ENCODE measurements around the gene SYNE1. TPM values are rescaled to one million over a fixed set of nuclear protein-coding genes. Genes with fewer than 3 reads are reported as not detected.

SYNE1 gene
- total and polyA plus RNA-seq, 5 experiments from 2014 or later = 40.7 to 186 (median 69.5) TPM

GRCh38 chr6:152364866-152365265 is 272.3 kb downstream of the SYNE1 start:
- DNase-seq (no peak), ATAC-seq (no peak)
- H3K27me3 Mint-ChIP-seq = peaks cover 4 to 21% (median 13%) of the 10 kb centered on the region in 5 donors
- H3K4me3 Mint-ChIP-seq = no peak overlapping the region
- H3K9me3 Mint-ChIP-seq = no peaks in the 10 kb centered on the region
- POLR2A ChIA-PET = no interaction called here
- no peak overlapping the region for H3K27ac Mint-ChIP-seq
- H3K4me1 Mint-ChIP-seq = no peaks in the 10 kb centered on the region
- no peaks in the 10 kb centered on the region for H3K36me3 Mint-ChIP-seq

- Mint-ChIP-seq H3K4me1 (peaks cover 0 to 2% (median 0%) of the 10 kb centered on the region in 4 donors), H3K27me3 (peaks cover 0 to 7% (median 0%) of the 10 kb centered on the region in 5 donors), H3K9me3 (no peaks in the 10 kb centered on the region), H3K27ac (no peak overlapping the region), H3K36me3 (no peaks in the 10 kb centered on the region), H3K4me3 (no peak overlapping the region)
- no peak for ATAC-seq
- no peak for DNase-seq
- POLR2A ChIA-PET = no interaction called here
These were observed 277.1 kb downstream of the SYNE1 start for GRCh38 chr6:152360034-152360433.

GRCh38 chr6:152356662-152357061 is 280.5 kb downstream of the SYNE1 start:
- H3K27ac Mint-ChIP-seq = no peak overlapping the region
- no peaks in the 10 kb centered on the region for H3K27me3 Mint-ChIP-seq

GRCh38 chr6:152356016-152356415 is 281.1 kb downstream of the SYNE1 start:
- no peak for ATAC-seq
- peaks cover 0 to 2% (median 0%) of the 10 kb centered on the region in 4 donors for H3K4me1 Mint-ChIP-seq
- POLR2A ChIA-PET = no interaction called here
- H3K36me3 Mint-ChIP-seq = no peaks in the 10 kb centered on the region
- H3K4me3 Mint-ChIP-seq = no peak overlapping the region
- H3K9me3 Mint-ChIP-seq = no peaks in the 10 kb centered on the region
- no peak overlapping the region for H3K27ac Mint-ChIP-seq
- DNase-seq = no peak
- H3K27me3 Mint-ChIP-seq = no peaks in the 10 kb centered on the region

More at GRCh38 chr6:152356662-152357061, 280.5 kb downstream of the SYNE1 start:
- DNase-seq (peak in 5 of 10 donors; percentile 13 to 48 (median 26)), ATAC-seq (peak; percentile 63 to 67)
- no peaks in the 10 kb centered on the region for H3K36me3 Mint-ChIP-seq
- POLR2A ChIA-PET = interaction anchor here (0.7 kb wide), 1 partner anchor 32 kb away, joined by 3 read pairs; no protein-coding TSS in a partner anchor
- H3K9me3 Mint-ChIP-seq = no peaks in the 10 kb centered on the region
- H3K4me1 Mint-ChIP-seq = peaks cover 0 to 2% (median 0%) of the 10 kb centered on the region in 4 donors
- H3K4me3 Mint-ChIP-seq = no peak overlapping the region

- no peaks in the 10 kb centered on the region for H3K36me3 Mint-ChIP-seq
- POLR2A ChIA-PET = no interaction called here
- ATAC-seq = no peak
- H3K27ac Mint-ChIP-seq = no peak overlapping the region
- peaks cover 0 to 2% (median 0%) of the 10 kb centered on the region in 4 donors for H3K4me1 Mint-ChIP-seq
- no peaks in the 10 kb centered on the region for H3K27me3 Mint-ChIP-seq
- H3K4me3 Mint-ChIP-seq = no peak overlapping the region
- no peak for DNase-seq
- no peaks in the 10 kb centered on the region for H3K9me3 Mint-ChIP-seq
These were observed 282.0 kb downstream of the SYNE1 start for GRCh38 chr6:152355166-152355565.

- H3K36me3 Mint-ChIP-seq = no peaks in the 10 kb centered on the region
- POLR2A ChIA-PET = no interaction called here
- DNase-seq (no peak), ATAC-seq (no peak)
- H3K27ac Mint-ChIP-seq = no peak overlapping the region
- H3K4me3 Mint-ChIP-seq = no peak overlapping the region
- H3K27me3 Mint-ChIP-seq = no peaks in the 10 kb centered on the region
- no peaks in the 10 kb centered on the region for H3K9me3 Mint-ChIP-seq
- peaks cover 0 to 2% (median 0%) of the 10 kb centered on the region in 4 donors for H3K4me1 Mint-ChIP-seq
These were observed 283.7 kb downstream of the SYNE1 start for GRCh38 chr6:152353440-152353839.

- no peak overlapping the region for H3K4me3 Mint-ChIP-seq
- no peaks in the 10 kb centered on the region for H3K27me3 Mint-ChIP-seq
- POLR2A ChIA-PET = no interaction called here
- no peaks in the 10 kb centered on the region for H3K9me3 Mint-ChIP-seq
- DNase-seq (no peak), ATAC-seq (no peak)
- H3K27ac Mint-ChIP-seq = no peak overlapping the region
- H3K4me1 Mint-ChIP-seq = peaks cover 0 to 2% (median 0%) of the 10 kb centered on the region in 4 donors
- H3K36me3 Mint-ChIP-seq = no peaks in the 10 kb centered on the region
These were observed 285.4 kb downstream of the SYNE1 start for GRCh38 chr6:152351742-152352141.

- DNase-seq = no peak
- H3K27ac Mint-ChIP-seq = no peak overlapping the region
- no peak for ATAC-seq
- H3K27me3 Mint-ChIP-seq = no peaks in the 10 kb centered on the region
- no peaks in the 10 kb centered on the region for H3K4me1 Mint-ChIP-seq
- POLR2A ChIA-PET = no interaction called here
- H3K9me3 Mint-ChIP-seq = no peaks in the 10 kb centered on the region
- no peaks in the 10 kb centered on the region for H3K36me3 Mint-ChIP-seq
- no peak overlapping the region for H3K4me3 Mint-ChIP-seq
These were observed 286.1 kb downstream of the SYNE1 start for GRCh38 chr6:152351110-152351509.

GRCh38 chr6:152348116-152348515 is 289.0 kb downstream of the SYNE1 start:
- DNase-seq = no peak
- POLR2A ChIA-PET = interaction anchor here (0.7 kb wide), 1 partner anchor 896 kb away, joined by 4 read pairs; the partner anchor contains the start of gene RMND1
- H3K36me3 Mint-ChIP-seq = no peaks in the 10 kb centered on the region
- H3K4me3 Mint-ChIP-seq = no peak overlapping the region
- no peak for ATAC-seq
- no peaks in the 10 kb centered on the region for H3K9me3 Mint-ChIP-seq
- no peaks in the 10 kb centered on the region for H3K4me1 Mint-ChIP-seq
- no peak overlapping the region for H3K27ac Mint-ChIP-seq
- no peaks in the 10 kb centered on the region for H3K27me3 Mint-ChIP-seq

- POLR2A ChIA-PET = no interaction called here
- no peak for ATAC-seq
- peaks cover 0 to under 1% (median 0%) of the 10 kb centered on the region in 4 donors for H3K4me1 Mint-ChIP-seq
- no peak for DNase-seq
- no peaks in the 10 kb centered on the region for H3K9me3 Mint-ChIP-seq
- H3K36me3 Mint-ChIP-seq = no peaks in the 10 kb centered on the region
- H3K27me3 Mint-ChIP-seq = no peaks in the 10 kb centered on the region
- H3K4me3 Mint-ChIP-seq = no peak overlapping the region
- H3K27ac Mint-ChIP-seq = no peak overlapping the region
These were observed 293.3 kb downstream of the SYNE1 start for GRCh38 chr6:152343735-152344360.

GRCh38 chr6:152341596-152341995 is 295.6 kb downstream of the SYNE1 start:
- H3K9me3 Mint-ChIP-seq = no peaks in the 10 kb centered on the region
- no peak overlapping the region for H3K27ac Mint-ChIP-seq
- H3K36me3 Mint-ChIP-seq = no peaks in the 10 kb centered on the region
- no peak for ATAC-seq
- peaks cover 0 to 1% (median 0%) of the 10 kb centered on the region in 5 donors for H3K27me3 Mint-ChIP-seq
- H3K4me1 Mint-ChIP-seq = peaks cover 0 to 7% (median 2%) of the 10 kb centered on the region in 4 donors
- H3K4me3 Mint-ChIP-seq = no peak overlapping the region
- no peak for DNase-seq
- POLR2A ChIA-PET = no interaction called here

GRCh38 chr6:152338335-152339125 is 298.6 kb downstream of the SYNE1 start:
- Mint-ChIP-seq H3K4me3 (no peak overlapping the region), H3K27ac (no peak overlapping the region), H3K9me3 (no peaks in the 10 kb centered on the region), H3K4me1 (peaks cover 0 to 7% (median 2%) of the 10 kb centered on the region in 4 donors), H3K36me3 (no peaks in the 10 kb centered on the region), H3K27me3 (peaks cover 0 to 1% (median 0%) of the 10 kb centered on the region in 5 donors)
- POLR2A ChIA-PET = interaction anchor here (2.2 to 4.1 kb wide), 2 partner anchors 28 to 37 kb away, joined by 9 to 21 read pairs; no protein-coding TSS in a partner anchor
- DNase-seq (peak; percentile 24 to 71 (median 57)), ATAC-seq (peak; percentile 79 to 84)

- H3K27me3 Mint-ChIP-seq = peaks cover 0 to 1% (median 0%) of the 10 kb centered on the region in 5 donors
- H3K4me3 Mint-ChIP-seq = no peak overlapping the region
- POLR2A ChIA-PET = no interaction called here
- H3K9me3 Mint-ChIP-seq = no peaks in the 10 kb centered on the region
- DNase-seq (no peak), ATAC-seq (no peak)
- H3K27ac Mint-ChIP-seq = no peak overlapping the region
- H3K36me3 Mint-ChIP-seq = no peaks in the 10 kb centered on the region
- peaks cover 0 to 7% (median 2%) of the 10 kb centered on the region in 4 donors for H3K4me1 Mint-ChIP-seq
These were observed 302.6 kb downstream of the SYNE1 start for GRCh38 chr6:152334555-152334954.

All from naive thymus-derived CD8-positive, alpha-beta T cell (primary cell).